GM10266 (cell line): ENCODE results near the gene SELENOF.

Source experiments
- DNase-seq: peaks from one replicate; pipeline ENCODE4 v3.0.0; 2012; ENCODE audit errors: extremely low spot score
- CTCF ChIP-seq: IDR thresholded peaks from 2 replicates; pipeline ENCODE4 v1.5.1; 2012; ENCODE audit warnings: mild to moderate bottlenecking, low read depth; ENCODE audit not compliant: control insufficient read depth, insufficient read depth; ENCODE audit errors: missing control alignments

SELENOF gene

GRCh38 chr1:86829321-86829720 lies 84.6 kb downstream of the SELENOF start:
- TF ChIP-seq CTCF, result no peak
- no peak for DNase-seq

- no peak for TF ChIP-seq CTCF
- no peak for DNase-seq
Observed at GRCh38 chr1:86828024-86828423, 85.9 kb downstream of the SELENOF start.

- no peak for TF ChIP-seq CTCF
- no peak for DNase-seq
Observed at GRCh38 chr1:86826856-86827255, 87.1 kb downstream of the SELENOF start.

DNA sequence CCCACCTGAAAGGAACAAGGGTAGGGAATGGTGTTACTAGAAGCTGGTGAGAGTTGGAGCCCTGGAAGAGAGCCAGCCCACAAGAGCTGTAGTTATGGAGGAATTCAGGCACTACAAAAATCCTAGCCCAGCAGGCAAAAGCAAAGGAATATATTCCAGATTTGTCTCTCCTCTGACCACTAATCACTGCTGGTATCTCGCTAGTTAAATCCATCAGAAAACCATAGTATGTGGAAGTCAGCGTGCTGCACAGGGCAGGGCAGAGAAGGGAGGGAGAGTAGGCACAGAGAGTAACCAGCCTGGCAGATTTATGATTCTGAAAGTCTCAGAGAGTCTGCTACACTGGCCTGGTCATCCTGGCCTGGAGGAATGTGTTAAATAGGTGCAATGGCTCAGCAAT lies 88.6 kb downstream of the SELENOF start:
- no peak for DNase-seq
- no peak for TF ChIP-seq CTCF

DNA sequence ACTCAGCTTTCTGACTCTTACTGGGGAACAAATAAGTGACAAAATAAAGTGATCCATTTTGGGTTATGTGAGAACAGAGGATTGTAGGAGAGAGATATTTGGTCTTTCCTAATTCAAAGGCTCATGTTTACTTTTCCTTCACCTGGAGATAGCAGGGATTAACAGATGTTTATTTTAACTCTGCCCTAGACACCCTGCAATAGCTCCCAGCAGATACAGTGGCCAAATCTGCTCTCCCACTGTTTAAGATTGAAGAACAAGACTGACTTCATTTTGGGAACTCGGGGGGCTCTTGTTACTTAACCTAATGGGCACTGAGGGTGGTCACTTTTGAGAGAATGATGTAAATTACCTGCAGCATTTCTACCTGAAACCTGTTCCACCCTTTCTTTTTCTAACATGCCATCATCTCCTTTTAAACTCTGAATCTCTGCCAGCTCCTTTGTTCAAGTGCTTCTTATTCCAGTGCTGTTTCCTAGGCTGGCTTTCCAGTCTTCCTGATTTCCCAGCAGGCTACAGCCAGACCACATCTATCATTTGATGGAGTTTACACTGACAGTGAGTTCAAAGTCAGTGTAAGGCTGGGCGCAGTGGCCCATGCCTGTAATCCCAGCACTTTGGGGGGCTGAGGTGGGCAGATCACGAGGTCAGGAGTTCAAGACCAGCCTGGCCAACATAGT lies 90.0 kb downstream of the SELENOF start:
- TF ChIP-seq CTCF, result no peak
- no peak for DNase-seq

- no peak for TF ChIP-seq CTCF
- DNase-seq, result no peak
Observed at GRCh38 chr1:86823386-86823785, 90.5 kb downstream of the SELENOF start.

DNA sequence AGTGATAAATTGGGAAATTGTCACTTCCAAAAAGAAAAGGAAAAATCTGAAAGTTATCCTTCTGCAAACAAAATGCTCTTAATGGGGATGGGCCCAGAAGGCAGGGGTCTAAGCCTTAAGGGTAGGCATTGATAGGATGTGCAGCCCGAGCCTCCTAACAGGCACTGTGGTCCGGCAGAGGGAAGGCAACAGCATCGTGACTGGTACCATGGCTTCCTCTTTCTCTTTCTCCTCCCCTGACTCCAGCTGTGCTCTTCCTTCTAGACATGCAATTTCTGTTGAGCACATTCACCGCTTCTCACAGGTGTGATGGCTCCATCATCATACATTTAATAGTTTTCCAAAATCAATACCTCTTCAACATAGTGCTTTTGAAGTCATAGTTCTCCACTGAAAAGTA lies 91.5 kb downstream of the SELENOF start:
- no peak for DNase-seq
- TF ChIP-seq CTCF, result no peak
